HG03378 (cell line): ENCODE results near the gene GCG.

Experiments
- ATAC-seq: cut with Tn5 transposase; IDR thresholded peaks from one replicate; pipeline ENCODE4 v1.9.1; 2021; ENCODE audit warnings: mild to moderate bottlenecking, moderate library complexity; ENCODE audit not compliant: unreplicated experiment

The GCG gene

DNA sequence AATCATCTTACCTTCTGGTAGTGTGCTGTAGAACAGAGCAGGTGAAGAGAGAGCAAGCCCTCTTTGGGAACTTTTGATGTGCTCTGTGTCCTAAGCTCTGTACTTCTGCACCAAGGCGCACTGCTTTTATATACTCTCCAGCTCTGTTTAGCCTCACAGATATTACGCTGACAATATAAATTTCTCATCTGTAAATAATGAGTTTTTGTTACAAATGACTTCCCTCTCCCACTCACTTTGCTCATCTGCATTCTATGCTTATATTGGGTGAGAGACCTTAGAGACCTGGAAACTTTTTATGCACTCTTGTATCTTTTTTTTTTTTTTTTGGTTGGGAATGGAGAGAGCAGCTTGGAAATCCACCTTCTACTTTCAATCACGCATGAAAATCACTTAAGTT is at the start of gene GCG:
Gene GCG, minus strand, starts transcription at position 101 of the 400 bp plus-strand sequence. CDS start 3,069 bp downstream, outside the sequence.
- ATAC-seq: no peak

DNA sequence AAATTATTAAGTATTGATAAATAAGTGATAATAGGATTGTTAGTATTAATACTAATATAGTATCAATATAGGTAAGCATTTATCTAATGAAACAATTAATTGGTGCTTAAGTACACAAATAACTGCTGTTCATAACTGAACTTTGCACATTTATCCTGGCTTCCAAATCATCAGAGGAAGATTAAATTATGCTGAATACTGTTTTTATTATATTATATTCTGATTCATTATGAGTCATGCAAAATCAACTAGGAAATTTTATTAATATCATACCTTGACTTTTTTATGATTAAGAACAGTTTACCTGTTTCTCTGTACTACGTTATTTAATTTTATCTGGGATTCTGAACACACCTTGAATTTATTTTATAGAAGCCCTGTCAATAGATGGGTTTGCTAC is 48.6 kb upstream of the GCG start:
- no peak for ATAC-seq

DNA sequence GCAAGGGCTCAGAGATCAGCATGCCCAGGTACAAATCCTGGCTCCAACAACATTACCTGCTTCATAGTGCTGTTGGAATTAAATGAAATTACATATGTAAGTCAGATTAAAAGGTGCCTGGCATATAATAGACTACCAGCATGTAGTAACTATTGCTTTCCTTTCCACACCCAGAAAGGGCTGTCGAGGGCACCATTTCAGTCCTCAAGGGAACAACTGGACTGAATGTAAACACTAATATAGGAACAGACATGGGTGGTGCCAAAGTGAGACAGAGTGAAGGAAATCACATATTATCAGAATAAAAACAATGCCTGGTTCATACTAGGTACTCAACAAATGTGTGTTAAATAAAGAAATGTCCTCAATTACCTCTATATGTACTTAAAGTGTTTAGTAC is 47.9 kb upstream of the GCG start:
- ATAC-seq: no peak

DNA sequence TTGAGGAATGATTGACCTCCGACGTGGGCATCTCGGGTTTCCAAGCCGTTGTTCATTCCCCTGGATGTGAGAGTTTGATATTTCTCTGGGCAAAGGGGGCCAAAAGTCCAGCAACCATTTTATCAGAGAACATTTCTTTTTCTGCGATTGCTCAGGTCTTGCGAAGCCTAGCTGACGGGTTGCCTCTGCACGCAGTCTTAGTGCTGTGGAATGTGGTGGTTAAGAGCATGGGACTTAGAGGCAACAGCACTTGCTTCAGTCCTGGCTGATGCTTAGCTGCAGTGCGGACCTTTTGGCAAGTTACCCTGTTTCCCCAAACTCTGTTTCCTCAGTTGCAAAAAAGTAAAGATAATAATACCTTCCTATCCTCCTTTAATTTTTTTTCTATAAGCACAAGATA is 46.2 kb upstream of the GCG start:
- no peak for ATAC-seq

DNA sequence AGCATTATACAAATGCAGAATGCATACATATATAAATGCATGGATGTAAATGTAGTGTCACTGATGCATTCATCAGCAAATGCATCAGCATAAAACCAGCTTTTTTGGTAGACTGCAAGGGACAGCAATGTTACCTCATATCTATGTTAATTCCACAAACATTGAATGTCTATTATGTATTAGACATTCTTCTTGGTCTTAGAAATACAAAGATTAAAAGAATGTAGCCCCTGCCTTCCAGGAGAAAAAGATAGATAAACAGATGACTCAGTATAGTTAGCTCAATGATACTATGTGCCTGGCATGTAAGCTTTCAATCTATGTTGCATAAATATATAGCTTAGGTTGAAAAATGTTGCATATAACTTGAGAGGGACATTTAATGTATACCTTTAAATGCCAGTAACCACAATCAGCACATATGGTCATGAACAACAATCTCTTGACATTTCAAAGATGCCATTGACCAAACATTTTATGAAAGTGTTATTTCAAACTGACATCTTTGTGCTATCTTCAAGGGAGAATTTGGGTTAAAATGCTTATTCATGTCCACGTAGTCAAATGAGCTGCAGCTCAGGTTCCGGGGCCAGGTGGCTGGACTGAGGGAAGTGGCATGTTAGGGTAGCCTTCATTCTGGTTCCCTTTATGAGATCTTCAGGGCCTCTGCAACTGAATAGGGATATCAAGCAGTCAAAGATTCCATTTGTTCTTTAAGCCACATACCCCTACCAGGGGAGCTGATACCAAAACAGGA is 45.2 kb upstream of the GCG start:
- no peak for ATAC-seq

DNA sequence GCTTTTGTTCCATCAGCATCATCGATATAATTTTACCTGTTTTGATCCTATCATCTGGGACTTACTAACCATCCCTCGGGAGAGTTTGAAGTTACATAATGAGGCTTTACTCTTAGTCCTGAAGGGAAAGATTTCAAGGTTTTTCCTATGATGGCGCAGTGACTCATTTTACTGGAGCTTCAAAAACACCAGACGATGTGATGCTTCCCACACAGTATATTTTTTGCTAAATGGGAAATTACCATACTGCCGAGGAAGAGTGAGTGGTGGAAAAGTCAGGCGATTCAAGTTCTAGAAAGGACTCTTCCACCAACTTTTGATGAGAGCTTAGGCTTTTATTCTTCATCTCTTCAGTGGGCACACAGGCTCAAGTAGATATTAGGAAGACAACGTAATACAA is 44.6 kb upstream of the GCG start:
- no peak for ATAC-seq

DNA sequence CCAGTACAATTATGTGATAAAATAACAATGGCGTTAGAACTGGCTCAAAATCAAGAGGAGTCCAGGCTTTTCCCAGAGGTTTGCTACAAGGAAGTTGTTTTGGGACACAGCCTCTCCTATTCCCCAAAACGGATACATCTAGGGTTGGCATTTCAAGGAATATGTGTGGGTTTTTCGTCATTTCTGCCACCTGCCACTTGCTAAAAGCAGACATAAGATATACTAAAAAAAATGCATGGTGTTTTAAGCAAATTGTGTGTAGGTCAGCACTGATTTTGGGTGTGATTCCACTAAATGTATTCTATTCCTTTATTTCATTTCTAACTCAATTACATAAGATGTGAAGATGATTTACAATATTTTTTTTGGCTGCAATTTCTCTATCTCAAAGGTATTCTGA is 36.4 kb upstream of the GCG start:
- ATAC-seq: no peak

DNA sequence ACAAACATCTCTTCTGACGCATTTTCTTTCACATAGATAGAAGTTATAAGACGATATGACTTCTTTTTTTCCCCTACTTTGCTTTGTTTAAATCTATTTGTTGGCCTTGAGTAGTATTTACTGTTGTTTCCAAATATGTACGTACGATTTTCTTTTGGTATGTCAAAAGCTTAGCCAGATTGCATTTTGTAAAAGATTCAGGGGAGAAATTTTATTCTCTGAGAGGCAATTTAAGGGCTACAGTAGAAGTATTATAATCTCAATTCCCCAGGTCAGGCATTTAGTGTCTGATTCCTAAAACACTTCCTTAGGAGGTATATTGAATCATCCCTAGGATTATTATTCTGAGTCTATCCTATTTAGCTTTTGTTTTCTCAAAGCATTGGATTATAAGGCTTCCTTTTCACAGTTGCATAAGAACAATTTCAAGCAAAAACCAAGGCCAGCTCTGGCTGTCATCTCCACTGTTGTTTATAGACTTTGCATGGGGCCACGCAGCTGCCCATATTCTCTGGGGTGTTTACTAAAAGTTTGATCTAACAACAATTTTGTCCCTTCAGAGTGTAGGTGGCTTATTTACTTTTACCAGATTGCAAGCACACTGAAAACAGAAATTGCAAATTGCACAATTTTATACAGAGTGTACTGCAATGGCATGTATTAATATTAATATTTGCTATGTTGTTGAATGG is 33.6 kb upstream of the GCG start:
- ATAC-seq: no peak

DNA sequence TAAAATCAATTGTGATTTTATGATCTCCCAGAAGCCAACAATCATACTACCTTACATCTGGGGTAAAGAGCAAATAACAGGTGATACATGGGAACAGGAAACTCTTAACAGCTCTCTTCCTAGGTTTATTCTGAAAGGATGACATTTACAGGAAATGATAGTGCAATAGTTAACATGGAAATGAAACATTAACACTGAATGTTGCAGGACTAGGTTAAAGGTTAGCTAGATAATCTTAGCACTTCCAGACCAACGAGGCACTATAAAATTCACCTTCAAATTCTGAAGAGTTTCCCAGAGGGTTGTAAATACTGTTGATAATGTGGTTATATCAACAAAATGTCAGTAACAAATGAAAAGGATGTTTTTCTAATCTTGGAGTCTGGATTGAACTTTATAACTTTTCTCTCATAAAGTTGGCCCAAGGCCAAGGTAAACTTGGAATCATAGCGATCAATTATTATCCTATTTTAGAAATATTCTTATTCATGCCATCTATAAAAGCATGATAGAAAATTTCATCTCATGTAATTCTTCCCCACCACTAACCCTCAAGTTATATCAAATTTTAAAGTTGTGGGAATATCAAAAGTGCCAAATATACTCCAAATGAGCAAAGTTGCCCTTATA is 32.9 kb upstream of the GCG start:
- ATAC-seq: no peak

DNA sequence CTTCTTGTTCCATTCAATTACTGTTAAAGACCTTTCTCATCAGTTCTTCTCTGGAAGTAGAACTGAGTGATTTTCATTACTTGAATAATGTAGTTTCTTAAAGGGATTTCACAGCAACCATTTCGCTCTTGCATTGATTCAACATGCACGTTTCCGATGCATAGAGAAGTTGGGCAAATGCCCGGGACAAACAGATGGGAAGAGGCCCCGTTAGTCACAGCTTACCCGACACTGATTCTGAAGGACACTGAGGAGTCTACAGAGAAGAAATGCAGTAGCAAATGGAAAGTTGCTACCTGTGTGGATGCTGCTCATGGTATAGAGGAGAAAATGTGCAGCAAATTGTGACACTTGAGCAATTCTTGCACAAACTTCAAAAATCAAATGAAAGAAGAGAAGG is 32.3 kb upstream of the GCG start:
- no peak for ATAC-seq

DNA sequence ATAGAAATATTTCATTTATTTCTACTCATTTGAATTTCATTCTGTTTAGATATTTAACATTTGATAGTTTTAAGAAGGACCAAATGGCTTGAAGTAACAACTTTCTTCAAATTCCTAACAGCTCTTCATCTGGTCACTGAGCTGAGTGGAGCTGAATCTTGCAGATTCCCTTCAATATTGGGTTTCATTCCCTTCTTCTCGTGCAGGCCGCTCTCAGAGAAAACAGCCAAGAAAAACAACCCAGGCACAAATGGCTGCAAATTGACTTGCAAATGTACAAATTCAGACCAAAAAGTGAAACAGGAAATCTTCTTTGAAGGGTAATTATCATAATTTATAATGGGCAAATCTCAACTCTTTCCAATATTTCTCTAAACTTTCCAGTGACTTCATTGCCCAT is 30.3 kb upstream of the GCG start:
- ATAC-seq: no peak

DNA sequence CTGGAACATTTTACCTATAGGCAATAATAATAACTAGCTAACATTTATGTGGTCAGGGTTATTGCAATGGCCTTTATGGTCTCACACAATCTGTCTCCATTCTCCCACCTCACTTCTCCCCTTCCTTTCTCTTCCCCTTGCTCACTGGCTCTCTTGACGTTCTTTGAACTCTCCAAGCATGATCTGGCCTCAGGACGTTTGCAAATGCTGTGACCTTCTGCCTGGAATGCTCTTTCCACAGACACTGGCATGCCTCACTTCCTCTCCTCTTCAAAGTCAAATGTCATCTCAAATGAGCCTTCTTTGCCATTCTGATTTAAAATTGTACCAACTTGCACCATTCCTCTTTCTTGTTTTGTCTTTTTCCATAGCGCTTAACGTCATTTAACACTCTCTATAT is 25.3 kb upstream of the GCG start:
- ATAC-seq: no peak

DNA sequence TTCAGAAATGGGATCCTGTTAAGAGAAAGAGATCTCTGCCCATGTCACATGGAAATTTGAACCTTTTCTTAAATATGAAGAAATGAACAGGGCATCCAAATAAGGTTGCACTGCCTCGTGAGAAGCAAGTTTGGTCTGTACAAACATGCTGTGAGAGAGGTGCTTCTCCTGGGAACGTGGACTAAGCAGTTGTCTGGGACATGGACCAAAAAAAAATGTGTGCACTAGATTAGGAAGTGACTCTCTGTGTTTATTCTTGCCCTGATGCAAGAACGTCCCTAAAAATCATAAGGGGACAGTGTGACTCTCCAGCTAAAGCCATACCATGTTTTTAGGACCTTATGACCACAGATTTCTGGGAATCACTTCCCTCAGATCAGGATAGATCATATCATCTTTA is 23.7 kb upstream of the GCG start:
- ATAC-seq: no peak

DNA sequence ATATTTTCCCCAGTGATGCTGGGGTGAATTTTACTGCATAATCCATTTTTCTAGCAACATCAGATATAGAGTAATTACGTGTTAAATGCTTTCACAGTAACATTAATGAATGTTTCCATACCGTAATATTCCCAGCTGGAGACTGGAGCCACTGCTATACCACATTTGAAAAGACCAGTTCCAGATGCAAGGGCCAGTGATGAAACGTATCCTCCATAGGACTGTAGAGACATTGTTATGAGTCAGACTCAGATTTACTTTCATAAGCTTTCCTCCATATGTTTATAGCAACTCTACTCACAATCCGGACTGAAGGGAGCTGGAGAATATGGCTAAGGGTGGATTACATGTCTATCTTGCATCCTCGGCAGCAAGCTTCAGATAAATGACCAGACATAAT is 22.7 kb upstream of the GCG start:
- ATAC-seq: no peak

DNA sequence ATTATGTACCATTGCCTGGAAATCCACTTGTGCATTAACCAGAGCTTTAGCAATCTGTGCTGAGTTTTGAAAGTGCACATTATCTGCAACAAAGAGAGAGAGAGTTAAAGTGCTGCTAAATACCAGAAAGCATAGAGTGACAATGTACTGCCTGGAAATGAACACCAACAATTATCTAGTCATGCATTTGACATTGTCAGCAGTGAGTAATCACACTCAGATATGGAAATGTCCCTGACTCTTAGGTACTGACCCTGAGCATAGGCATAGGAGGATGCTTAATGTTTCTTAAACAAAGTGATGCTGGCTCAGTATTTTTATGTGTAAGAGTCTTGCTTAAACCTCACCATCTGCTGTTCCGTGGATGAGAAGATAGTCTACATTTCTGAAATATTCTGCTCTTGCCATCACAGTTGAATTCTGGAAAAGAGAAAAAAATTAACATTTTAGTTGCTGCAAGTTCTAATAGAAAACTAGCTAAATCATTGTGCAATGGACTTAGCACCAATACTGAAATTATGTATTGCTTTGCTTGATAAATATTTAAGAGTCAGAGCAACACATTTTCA is 20.8 kb upstream of the GCG start:
- ATAC-seq: no peak

DNA sequence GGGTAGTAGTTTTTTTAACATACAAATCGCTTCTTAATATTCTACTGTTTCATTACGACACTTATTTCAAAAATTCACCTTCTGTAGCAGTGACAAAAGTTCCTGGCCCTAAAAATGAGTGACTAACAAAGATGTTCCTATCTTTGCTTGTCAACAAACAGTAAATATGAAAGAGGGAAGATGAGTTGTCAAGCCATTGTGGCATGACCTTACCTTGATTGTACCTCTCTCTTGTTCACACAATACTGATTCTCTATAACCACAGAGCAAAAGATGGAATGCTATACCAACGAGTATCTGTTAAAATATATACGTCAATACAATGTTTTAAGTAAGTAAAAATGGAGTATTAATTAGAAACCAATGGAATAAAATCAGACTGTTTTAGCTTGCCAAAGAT is 14.7 kb upstream of the GCG start:
- no peak for ATAC-seq

DNA sequence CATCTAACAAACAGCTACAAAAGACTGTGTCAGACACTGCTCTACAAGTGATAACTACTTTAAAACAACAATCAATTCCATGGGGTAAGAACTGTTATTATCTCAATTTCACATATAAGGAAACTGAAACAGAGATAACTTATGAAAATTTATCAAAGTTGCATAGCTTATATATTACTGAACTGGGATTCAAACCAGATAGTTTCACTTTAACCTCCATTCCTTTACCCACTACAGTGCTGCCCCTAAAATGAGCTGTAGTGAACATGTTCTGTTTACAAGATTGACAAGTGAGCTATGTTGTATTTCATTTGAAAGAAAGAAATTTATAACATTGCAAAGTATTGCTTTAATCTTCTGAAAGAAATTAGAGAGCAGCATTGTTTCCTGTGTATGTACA is 14.1 kb upstream of the GCG start:
- ATAC-seq: no peak

DNA sequence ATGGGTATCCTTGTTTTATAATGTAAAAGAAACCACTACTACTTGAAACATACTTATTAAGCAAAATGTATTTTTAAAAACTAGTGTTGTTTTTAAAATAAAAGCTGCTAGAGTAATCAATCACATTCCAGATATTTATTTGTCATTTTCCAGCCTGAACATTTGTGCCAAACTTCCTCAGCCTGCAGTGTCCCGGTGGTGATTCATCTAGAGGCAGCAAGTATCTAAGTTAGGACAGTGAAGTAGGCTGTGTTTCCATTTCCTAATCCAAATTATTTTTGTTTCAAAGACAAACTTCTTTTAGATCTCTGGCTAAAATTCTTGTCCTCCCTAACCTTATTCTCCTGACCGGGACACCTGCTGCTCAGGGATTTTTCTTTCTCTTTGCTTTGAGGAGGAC is 12.8 kb upstream of the GCG start:
- ATAC-seq: no peak

DNA sequence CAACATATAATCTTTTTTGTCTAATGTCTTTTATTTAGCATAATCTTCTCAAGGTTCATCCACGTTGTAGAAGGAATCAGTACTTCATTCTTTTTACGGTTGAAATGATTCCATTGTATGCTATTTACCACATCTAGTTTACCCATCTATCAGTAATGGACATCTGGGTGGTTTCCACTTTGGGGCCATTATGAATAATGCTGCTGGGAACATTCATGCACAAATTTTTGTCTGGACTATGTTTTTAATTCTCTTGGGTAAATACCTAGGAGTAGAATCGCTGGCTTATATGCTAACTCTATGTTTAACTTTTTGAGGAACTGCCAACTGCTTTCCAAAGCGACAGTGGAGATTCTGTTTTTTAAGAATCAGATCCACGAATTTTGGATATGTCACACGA is 7.4 kb upstream of the GCG start:
- ATAC-seq: no peak

DNA sequence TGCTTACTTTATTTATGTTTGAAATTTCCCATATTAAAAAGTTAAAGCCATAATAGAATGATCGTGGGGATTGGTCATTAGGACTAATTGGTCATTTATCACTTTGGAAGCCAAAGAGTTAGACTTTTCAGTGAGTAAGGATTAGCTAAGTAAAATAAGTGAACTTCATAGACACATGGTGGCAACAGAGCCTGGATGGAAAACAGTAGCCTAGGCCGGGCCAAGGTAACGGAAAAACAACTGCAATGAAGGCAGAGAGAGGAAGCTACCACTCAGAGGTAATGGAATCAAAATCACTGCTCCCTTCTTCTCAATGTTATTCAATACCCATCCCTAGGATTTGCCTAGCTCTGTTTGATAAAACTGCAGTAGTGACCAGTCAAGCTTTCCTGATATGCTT is 4.1 kb upstream of the GCG start:
- no peak for ATAC-seq

DNA sequence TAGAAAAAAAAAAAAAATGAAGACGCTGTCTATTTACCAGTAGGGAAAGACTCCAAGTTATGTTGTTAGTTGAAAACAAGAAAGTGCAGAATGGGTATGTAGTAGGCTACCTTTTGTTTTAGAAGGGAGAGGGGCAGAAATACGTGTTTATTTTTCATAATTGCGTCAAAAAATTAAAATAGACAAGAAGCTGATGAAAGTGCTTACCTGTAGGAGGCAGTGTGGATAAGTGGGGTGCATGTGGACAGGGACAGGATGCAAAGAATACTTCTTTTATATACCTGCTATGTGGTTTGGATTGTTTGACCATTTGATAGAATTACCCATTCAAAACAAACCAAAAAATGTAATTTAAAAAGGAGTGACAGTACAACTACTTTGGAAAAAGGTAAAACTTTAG is 3.0 kb upstream of the GCG start:
- ATAC-seq: no peak

DNA sequence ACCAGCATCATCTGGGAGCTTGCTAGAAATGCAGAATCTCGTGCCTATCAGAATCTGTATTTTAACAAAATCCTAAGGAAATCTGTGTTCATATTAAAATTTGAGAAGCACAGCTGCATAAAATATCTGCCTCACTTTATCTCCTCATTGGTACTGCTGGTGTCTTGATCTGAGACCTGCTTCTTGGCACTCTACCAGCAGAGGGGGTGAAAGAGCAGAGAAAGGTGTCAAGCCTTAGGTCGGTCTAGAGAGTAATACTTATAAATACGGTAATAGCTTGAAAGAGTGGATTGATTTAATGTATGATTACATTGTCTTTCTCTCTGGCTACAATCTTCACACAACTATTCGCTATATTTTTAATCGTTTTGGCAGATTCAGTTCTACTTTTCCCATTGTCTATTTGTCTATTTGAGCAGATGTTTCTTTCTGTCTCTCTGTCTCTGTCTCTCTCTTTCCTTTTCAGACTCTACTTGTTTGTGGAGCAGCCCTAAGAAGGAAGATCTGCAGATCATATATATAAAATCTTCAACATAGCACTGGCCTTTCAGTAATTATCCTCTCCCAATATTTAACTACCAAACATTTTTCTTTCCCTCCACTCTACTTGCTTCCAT is 1.7 kb upstream of the GCG start:
- ATAC-seq: peak; percentile 98
